Astrocyte (in vitro differentiated cells and primary cell): Measurements from ENCODE around the gene STOM. TPM values are rescaled to one million over a fixed set of nuclear protein-coding genes. Genes with fewer than 3 reads are reported as not detected.

Source experiments
- DNase-seq: peaks from one replicate; pipeline ENCODE4 v3.0.0-alpha.2; 2010; ENCODE audit warnings: low read depth
- FAIRE-seq: peaks from 2 replicates; lab custom pipeline; 2011; peaks lifted over from hg19 to GRCh38; lab: Jason Lieb, UNC
- H2AFZ ChIP-seq: 2 replicates; pipeline ENCODE4 v1.6.0; 2012; ENCODE audit warnings: low read depth, low read length, inconsistent platforms
- H3K27ac ChIP-seq: 2 replicates; pipeline ENCODE4 v1.5.1; 2011; ENCODE audit warnings: low read depth, low read length, inconsistent platforms
- H3K27me3 ChIP-seq: 2 replicates; pipeline ENCODE4 v1.6.0; 2011; ENCODE audit warnings: low read length, inconsistent platforms; ENCODE audit not compliant: insufficient read depth
- H3K36me3 ChIP-seq: 2 replicates; pipeline ENCODE4 v1.5.1; 2011; ENCODE audit warnings: low read length, inconsistent platforms; ENCODE audit not compliant: insufficient read depth
- H3K4me1 ChIP-seq: 2 replicates; pipeline ENCODE4 v1.5.1; 2011; ENCODE audit warnings: low read length, inconsistent platforms; ENCODE audit not compliant: insufficient read depth
- H3K4me2 ChIP-seq: 2 replicates; pipeline ENCODE4 v1.6.0; 2012; ENCODE audit warnings: low read length, inconsistent platforms
- H3K4me3 ChIP-seq: 2 replicates; pipeline ENCODE4 v1.5.1; 2011; ENCODE audit warnings: low read depth, mild to moderate bottlenecking, low read length, inconsistent platforms; ENCODE audit not compliant: insufficient read depth
- H3K79me2 ChIP-seq: 2 replicates; pipeline ENCODE4 v1.6.0; 2012; ENCODE audit warnings: mild to moderate bottlenecking, low read length, inconsistent platforms; ENCODE audit not compliant: insufficient read depth
- H3K9ac ChIP-seq: 2 replicates; pipeline ENCODE4 v1.6.0; 2012; ENCODE audit warnings: mild to moderate bottlenecking, low read length, inconsistent platforms
- H3K9me3 ChIP-seq: 2 replicates; pipeline ENCODE4 v1.5.1; 2012; ENCODE audit warnings: low read depth, mild to moderate bottlenecking, low read length, inconsistent platforms; ENCODE audit not compliant: insufficient read depth
- H4K20me1 ChIP-seq: 2 replicates; pipeline ENCODE4 v1.6.0; 2012; ENCODE audit warnings: low read length, inconsistent platforms; ENCODE audit not compliant: insufficient read depth
- H3K27ac Mint-ChIP-seq: one replicate; pipeline ENCODE4 v1.8.0; 2021; ENCODE audit warnings: mild to moderate bottlenecking, mixed read lengths; ENCODE audit not compliant: unreplicated experiment
- H3K27me3 Mint-ChIP-seq: one replicate; pipeline ENCODE4 v1.8.0; 2021; ENCODE audit warnings: low read depth, mixed read lengths; ENCODE audit not compliant: unreplicated experiment
- H3K36me3 Mint-ChIP-seq: one replicate; pipeline ENCODE4 v1.8.0; 2021; ENCODE audit warnings: low read depth, mixed read lengths; ENCODE audit not compliant: unreplicated experiment
- H3K4me1 Mint-ChIP-seq: one replicate; pipeline ENCODE4 v1.8.0; 2021; ENCODE audit warnings: low read depth, mixed read lengths; ENCODE audit not compliant: unreplicated experiment
- H3K4me3 Mint-ChIP-seq: one replicate; pipeline ENCODE4 v1.8.0; 2021; ENCODE audit warnings: mild to moderate bottlenecking, moderate library complexity, mixed read lengths; ENCODE audit not compliant: unreplicated experiment
- H3K9me3 Mint-ChIP-seq: one replicate; pipeline ENCODE4 v1.8.0; 2021; ENCODE audit warnings: mild to moderate bottlenecking, mixed read lengths; ENCODE audit not compliant: unreplicated experiment
- CTCF ChIP-seq: IDR thresholded peaks from 2 replicates; pipeline ENCODE4 v1.5.1; 2011; ENCODE audit warnings: low read depth, mild to moderate bottlenecking, inconsistent platforms, low read length, moderate library complexity; ENCODE audit not compliant: insufficient read depth
- EZH2 ChIP-seq: IDR thresholded peaks from 2 replicates; pipeline ENCODE4 v1.6.1; 2012; ENCODE audit warnings: mild to moderate bottlenecking, low read length, inconsistent platforms; ENCODE audit not compliant: insufficient read depth
- total RNA-seq: library from RNA; stranded (reverse); gene quantifications from 2 replicates; pipeline ENCODE4 v1.2.1, GENCODE V29; 2021

STOM gene
- total RNA-seq, 1 donor from 2014 or later: 8.7 TPM

GRCh38 chr9:121395558-121395957 is 25.5 kb upstream of the STOM start:
- Histone ChIP-seq H3K27ac (no peak overlapping the region), H3K4me2 (no peak overlapping the region), H3K9ac (no peak overlapping the region), H3K4me3 (no peak overlapping the region), H4K20me1 (no peaks in the 10 kb centered on the region), H3K9me3 (peaks cover 4% of the 10 kb centered on the region), H3K79me2 (no peaks in the 10 kb centered on the region), H3K4me1 (peaks cover 21% of the 10 kb centered on the region), H2AFZ (no peak overlapping the region), H3K27me3 (no peaks in the 10 kb centered on the region), H3K36me3 (no peaks in the 10 kb centered on the region)
- no peak overlapping the region for H3K4me3 Mint-ChIP-seq
- H3K9me3 Mint-ChIP-seq: peaks cover 13% of the 10 kb centered on the region
- peaks cover 31% of the 10 kb centered on the region for H3K4me1 Mint-ChIP-seq
- H3K36me3 Mint-ChIP-seq: peaks cover 3% of the 10 kb centered on the region
- TF ChIP-seq CTCF (no peak), EZH2 (no peak)
- H3K27ac Mint-ChIP-seq: no peak overlapping the region
- FAIRE-seq (no peak), DNase-seq (no peak)
- H3K27me3 Mint-ChIP-seq: peaks cover 1% of the 10 kb centered on the region

GRCh38 chr9:121394292-121394691 is 24.2 kb upstream of the STOM start:
- Mint-ChIP-seq H3K4me1 (peaks cover 22% of the 10 kb centered on the region), H3K27me3 (peaks cover 2% of the 10 kb centered on the region), H3K4me3 (no peak overlapping the region), H3K36me3 (peaks cover 3% of the 10 kb centered on the region), H3K27ac (no peak overlapping the region), H3K9me3 (peaks cover 13% of the 10 kb centered on the region)
- Histone ChIP-seq H2AFZ (no peak overlapping the region), H3K27me3 (no peaks in the 10 kb centered on the region), H3K27ac (no peak overlapping the region), H3K9me3 (peaks cover 4% of the 10 kb centered on the region), H4K20me1 (no peaks in the 10 kb centered on the region), H3K79me2 (no peaks in the 10 kb centered on the region), H3K4me1 (peaks cover 13% of the 10 kb centered on the region), H3K36me3 (no peaks in the 10 kb centered on the region), H3K4me2 (no peak overlapping the region), H3K4me3 (no peak overlapping the region), H3K9ac (no peak overlapping the region)
- FAIRE-seq: no peak
- DNase-seq: no peak
- TF ChIP-seq EZH2: no peak
- no peak for TF ChIP-seq CTCF

- Mint-ChIP-seq H3K27me3 (peaks cover 2% of the 10 kb centered on the region), H3K4me1 (peaks cover 13% of the 10 kb centered on the region), H3K4me3 (no peak overlapping the region), H3K36me3 (peaks cover 3% of the 10 kb centered on the region), H3K27ac (peak overlapping the region; percentile 50), H3K9me3 (peaks cover 13% of the 10 kb centered on the region)
- peaks cover 6% of the 10 kb centered on the region for H3K4me1 ChIP-seq
- FAIRE-seq (no peak), DNase-seq (no peak)
- no peak overlapping the region for H3K9ac ChIP-seq
- H3K79me2 ChIP-seq: no peaks in the 10 kb centered on the region
- no peaks in the 10 kb centered on the region for H3K27me3 ChIP-seq
- H2AFZ ChIP-seq: no peak overlapping the region
- TF ChIP-seq CTCF (no peak), EZH2 (no peak)
- no peak overlapping the region for H3K4me2 ChIP-seq
- H3K4me3 ChIP-seq: no peak overlapping the region
- H4K20me1 ChIP-seq: no peaks in the 10 kb centered on the region
- no peak overlapping the region for H3K27ac ChIP-seq
- peaks cover 4% of the 10 kb centered on the region for H3K9me3 ChIP-seq
- H3K36me3 ChIP-seq: no peaks in the 10 kb centered on the region
These were observed 23.3 kb upstream of the STOM start for GRCh38 chr9:121393318-121393717.
